CD4-positive, alpha-beta T cell treated with Interleukin-4 for 1 hour (primary cell): Measurements from ENCODE around the gene AKR7A3.

Source experiments
- DNase-seq, 2 donors: peaks; one replicate each; pipeline ENCODE4 v3.0.0-alpha.2; 2020 to 2022

The AKR7A3 gene

DNA sequence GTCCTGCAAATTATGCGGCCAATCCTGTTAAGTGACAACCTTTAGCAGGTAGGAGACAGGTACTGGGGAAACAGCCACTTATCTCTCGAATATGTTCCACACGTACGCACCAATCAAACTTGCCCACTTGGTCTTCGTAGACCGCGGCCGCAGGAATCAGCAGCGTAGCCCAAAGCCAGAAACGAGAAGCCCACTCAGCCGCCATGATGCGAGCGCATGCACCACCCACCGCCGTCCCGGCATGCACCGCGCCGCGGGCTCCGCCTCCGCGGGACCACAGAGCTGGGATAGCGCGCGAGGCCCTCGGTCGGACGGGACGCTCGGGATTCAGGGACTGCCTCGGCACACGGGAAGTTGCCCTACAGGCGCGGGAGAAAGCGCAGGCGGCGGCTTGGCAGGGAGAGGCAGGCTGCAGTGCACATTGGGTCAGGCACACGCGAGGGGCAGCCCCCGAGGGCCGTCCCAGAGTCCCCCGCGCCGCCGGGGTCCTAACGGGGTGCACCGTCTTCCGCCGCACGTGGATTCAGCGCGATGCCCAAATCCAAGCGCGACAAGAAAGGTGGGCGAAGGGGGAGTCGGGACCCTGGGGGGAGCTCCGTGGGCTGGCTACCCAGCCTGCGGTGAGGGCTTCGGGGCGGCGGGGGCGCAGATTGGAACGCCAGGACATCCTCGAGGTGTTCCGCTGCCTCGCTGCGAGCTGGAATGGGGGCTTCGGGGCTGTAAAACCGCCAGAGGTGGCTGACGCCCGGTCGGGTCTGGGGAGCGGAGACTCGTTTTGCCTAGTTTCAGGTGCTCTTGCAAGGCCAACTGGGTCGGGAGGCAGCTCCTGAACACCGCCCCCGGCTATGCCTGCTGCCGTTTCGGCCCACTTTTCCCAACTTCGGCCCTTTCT is 37.0 kb downstream of the AKR7A3 start, which contains the start of the genes EMC1 and MRTO4:
Gene EMC1 (minus strand): TSS at position 220 of the 892 bp plus-strand sequence. CDS start 15 bp downstream, at position 205.
Gene MRTO4 (plus strand): TSS at position 501 of the 892 bp plus-strand sequence. CDS start 31 bp downstream, at position 532.
- DNase-seq = peak; percentile 81 to 88

DNA sequence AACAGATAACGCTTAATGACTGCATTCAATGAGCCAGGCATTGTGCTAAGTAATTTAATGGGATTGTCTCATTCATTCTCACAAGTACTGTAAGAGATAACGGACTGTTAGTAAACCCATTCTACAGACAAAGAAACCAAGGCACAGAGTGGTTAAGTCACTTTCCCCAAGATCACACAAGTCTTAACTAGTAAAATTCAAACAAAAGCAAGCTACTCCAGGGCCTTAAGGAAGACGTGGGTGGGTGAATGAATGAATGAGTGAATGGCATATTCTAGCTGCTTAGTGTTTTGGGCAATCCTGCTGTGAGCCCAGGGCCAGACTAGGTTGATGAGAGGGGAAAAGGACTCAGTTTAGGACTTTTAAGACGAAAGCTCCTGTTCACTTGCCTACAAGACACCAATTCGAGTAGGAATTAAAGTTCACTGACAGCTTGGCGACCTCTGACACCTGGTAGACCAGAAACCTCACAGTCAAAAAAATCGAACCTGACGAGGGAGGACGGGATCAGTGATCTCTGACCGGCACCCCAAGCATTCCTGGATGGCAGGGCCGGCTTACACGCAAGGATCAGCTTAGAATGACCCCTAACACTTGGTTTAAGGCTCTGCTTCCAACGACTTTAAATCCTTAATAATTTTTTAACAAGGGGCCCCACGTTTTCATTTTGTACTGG is 37.8 kb downstream of the AKR7A3 start:
- DNase-seq = peak in 1 of 2 donors; percentile 2

- DNase-seq = peak; percentile 68 to 73
Observed at GRCh38 chr1:19240673-19241538, 47.7 kb downstream of the AKR7A3 start.

GRCh38 chr1:19239876-19240275 is 48.7 kb downstream of the AKR7A3 start:
- no peak for DNase-seq

DNA sequence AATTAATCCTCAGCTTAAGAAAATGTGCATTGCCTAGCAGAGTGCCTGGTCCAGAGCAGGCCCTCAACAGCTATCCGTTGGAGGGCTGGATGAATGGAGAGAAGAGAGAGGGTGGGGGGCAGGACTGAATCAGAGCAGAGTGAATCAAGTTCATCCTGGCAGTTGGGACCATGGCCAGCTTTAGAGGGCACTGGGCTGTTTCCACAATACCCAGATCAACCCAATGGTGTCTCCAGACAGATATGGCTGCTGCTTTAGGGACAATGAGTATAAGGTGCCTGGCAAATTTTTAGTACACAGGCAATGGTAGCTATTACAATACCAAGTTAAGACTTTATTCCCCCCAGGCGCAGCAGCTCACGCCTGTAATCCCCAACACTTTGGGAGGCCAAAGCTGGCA is 54.3 kb downstream of the AKR7A3 start:
- DNase-seq = no peak
